Uterus (tissue), 2 donors: ENCODE data around the gene ABCA9.

Source experiments
- POLR2A ChIP-seq, 2 donors: fragments of 450-650 bp; IDR thresholded peaks; one replicate each; pipeline ENCODE4 v1.6.1; 2016; ENCODE audit warnings: antibody characterized with exemption in 2 of 2, mild to moderate bottlenecking in 1 of 2, moderate library complexity in 1 of 2
- TF ChIP-seq, protein P1 (sequence below), 4 experiments: fragments of 200-600 bp in 2 of 4; fragments of 450-650 bp in 2 of 4; sonication (generic) in 2 of 4; IDR thresholded peaks; one replicate each; pipeline ENCODE4 v1.5.1; 2016 to 2019; ENCODE audit warnings: antibody characterized with exemption in 4 of 4, mild to moderate bottlenecking in 2 of 4, moderate library complexity in 1 of 4

DNA sequence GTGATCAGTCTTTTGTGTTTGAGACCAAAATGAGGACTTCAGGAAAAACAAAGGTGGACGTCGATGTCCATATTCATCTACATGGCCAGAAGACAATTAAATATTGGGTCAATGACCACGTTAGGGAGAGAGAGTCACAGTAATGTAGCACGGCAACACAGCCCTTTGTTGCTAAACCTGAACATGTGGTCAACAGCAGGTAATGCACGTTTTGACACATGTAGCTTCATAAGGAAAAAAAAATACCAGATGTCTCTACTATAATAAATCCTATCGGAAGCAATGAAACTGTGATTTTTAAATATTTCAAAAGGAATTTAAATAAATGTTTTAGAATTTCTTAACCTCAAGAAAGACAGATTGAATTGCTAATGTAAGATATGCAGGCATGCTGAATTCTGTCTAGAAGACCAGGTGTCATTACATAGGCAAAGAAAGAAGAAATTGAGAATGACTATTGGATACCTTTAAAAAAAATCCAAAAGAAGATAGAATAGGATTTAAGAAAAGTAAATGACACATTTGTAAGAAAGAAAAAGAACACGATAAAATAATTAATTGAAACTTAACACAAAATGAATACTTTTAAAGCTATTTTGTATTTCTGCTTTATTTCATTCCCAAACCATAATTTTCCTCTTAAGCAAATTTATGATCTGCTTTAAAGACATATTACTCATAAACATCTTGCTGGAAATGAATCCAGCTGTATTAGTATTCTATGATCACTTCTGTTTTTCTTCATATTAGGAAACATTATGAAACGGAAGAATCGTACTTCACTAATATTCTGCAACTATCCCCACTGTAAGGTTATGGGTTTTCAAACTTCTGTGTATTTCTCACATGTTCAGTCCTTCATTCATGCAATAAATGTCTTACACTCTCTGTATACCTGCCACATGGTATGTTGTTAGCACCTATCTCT, 135.7 kb downstream of the ABCA9 start:
- no peak for TF ChIP-seq POLR2A (IDR thresholded peaks at IDR 0.05)
- TF ChIP-seq, protein P1, sequence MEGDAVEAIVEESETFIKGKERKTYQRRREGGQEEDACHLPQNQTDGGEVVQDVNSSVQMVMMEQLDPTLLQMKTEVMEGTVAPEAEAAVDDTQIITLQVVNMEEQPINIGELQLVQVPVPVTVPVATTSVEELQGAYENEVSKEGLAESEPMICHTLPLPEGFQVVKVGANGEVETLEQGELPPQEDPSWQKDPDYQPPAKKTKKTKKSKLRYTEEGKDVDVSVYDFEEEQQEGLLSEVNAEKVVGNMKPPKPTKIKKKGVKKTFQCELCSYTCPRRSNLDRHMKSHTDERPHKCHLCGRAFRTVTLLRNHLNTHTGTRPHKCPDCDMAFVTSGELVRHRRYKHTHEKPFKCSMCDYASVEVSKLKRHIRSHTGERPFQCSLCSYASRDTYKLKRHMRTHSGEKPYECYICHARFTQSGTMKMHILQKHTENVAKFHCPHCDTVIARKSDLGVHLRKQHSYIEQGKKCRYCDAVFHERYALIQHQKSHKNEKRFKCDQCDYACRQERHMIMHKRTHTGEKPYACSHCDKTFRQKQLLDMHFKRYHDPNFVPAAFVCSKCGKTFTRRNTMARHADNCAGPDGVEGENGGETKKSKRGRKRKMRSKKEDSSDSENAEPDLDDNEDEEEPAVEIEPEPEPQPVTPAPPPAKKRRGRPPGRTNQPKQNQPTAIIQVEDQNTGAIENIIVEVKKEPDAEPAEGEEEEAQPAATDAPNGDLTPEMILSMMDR (IDR thresholded peaks at IDR 0.05): no peak
